Gastrocnemius medialis (tissue), 4 donors: ENCODE results near the gene CTNNB1. TPM values are rescaled to one million over a fixed set of nuclear protein-coding genes. Genes with fewer than 3 reads are reported as not detected.

Experiments
- ATAC-seq, 2 donors: fragments of 150-250 bp; one replicate each; pipeline ENCODE4 v1.9.1; 2016
- DNase-seq, 2 donors: peaks; one replicate each; pipeline ENCODE4 v3.0.0-alpha.2; 2019
- H3K27ac ChIP-seq, 4 donors: fragments of 200-600 bp; sonication (generic); 1 replicate in 1 of 4; 2 replicates in 3 of 4; pipeline ENCODE4 v1.5.1; 2016 to 2018; ENCODE audit warnings: mild to moderate bottlenecking in 2 of 4, moderate library complexity in 1 of 4
- H3K27me3 ChIP-seq, 3 donors: fragments of 200-600 bp; sonication (generic) in 2 of 3; 1 replicate in 1 of 3; 2 replicates in 2 of 3; pipeline versions ENCODE4 v1.5.1 to v1.6.0; 2016 to 2019; ENCODE audit warnings: mild to moderate bottlenecking in 1 of 3, moderate library complexity in 1 of 3
- H3K36me3 ChIP-seq, 2 donors: fragments of 200-600 bp; sonication (generic) in 1 of 2; one replicate each; pipeline ENCODE4 v1.5.1; 2017 to 2018
- H3K4me1 ChIP-seq, 2 donors: fragments of 200-600 bp; sonication (generic) in 1 of 2; one replicate each; pipeline ENCODE4 v1.5.1; 2016 to 2017; ENCODE audit warnings: mild to moderate bottlenecking in 2 of 2
- H3K4me3 ChIP-seq, 4 donors: fragments of 200-600 bp; sonication (generic) in 3 of 4; 1 replicate in 1 of 4; 2 replicates in 3 of 4; pipeline ENCODE4 v1.5.1; 2016 to 2019; ENCODE audit warnings: mild to moderate bottlenecking in 2 of 4
- H3K9me3 ChIP-seq, 3 donors: fragments of 200-600 bp; sonication (generic) in 2 of 3; 1 replicate in 1 of 3; 2 replicates in 2 of 3; pipeline ENCODE4 v1.5.1; 2016 to 2019
- POLR2A ChIP-seq, 2 donors: fragments of 450-650 bp; IDR thresholded peaks; one replicate each; pipeline ENCODE4 v1.6.1; 2017; ENCODE audit warnings: antibody characterized with exemption in 2 of 2, mild to moderate bottlenecking in 2 of 2, moderate library complexity in 2 of 2
- in situ Hi-C, 4 donors: fragments of 200-750 bp; cut with MboI; loops; one replicate each; pipeline versions ENCODE4 v1.15.0 to v1.8.0; 2017; ENCODE audit warnings: low sequenced_read_pairs in 4 of 4
- intact Hi-C: fragments of 100-400 bp; cut with DNase I; formaldehyde crosslinking; loops from one replicate; pipeline ENCODE4 v1.15.1; 2023; ENCODE audit warnings: low total_unique reads
- total RNA-seq, 4 donors: library from RNA; depleted of rRNA; stranded (reverse); fragments of >200 nt; gene quantifications; one replicate each; pipeline versions ENCODE4 v1.1.0 to v1.2.3, GENCODE V29; 2016
- TF ChIP-seq, protein P1 (sequence below), 5 experiments: fragments of 450-650 bp in 3 of 5; fragments of 200-600 bp in 2 of 5; sonication (generic) in 2 of 5; IDR thresholded peaks in 4 of 5; conservative IDR thresholded peaks in 1 of 5; 1 replicate in 4 of 5; 2 replicates in 1 of 5; pipeline ENCODE4 v1.5.1; 2016 to 2019; ENCODE audit warnings: antibody characterized with exemption in 5 of 5, mild to moderate bottlenecking in 3 of 5, moderate library complexity in 3 of 5

Gene CTNNB1
- total RNA-seq, 4 donors from 2014 or later, result 114 to 157 (median 150) TPM

DNA sequence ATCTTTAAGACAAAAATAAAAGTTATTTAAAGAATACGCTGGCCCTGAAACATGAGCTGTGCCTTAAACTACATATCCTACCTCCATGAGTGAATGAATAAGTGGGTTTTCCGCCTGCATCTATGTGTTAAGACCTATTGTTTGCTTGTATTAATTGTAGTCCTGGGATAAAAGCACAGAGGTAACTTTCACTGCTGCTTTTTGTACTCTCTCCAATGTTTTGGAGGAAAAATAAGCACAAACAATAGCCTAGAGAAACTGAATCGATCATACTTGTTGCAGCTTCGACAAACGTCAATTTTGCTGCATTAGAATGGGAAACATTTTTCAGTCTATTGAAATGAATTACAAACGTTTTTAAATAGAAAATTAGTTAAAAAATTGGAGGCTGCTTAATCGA lies 1.3 kb upstream of the CTNNB1 start:
- intact Hi-C loops, result loop anchor here (2.0 to 10.0 kb wide), 3 partner anchors 613 to 765 kb away; partner anchors contain the start of genes RPL14 and ULK4
- Histone ChIP-seq H3K36me3 (no peaks in the 10 kb centered on the region), H3K27ac (peak overlapping the region in 3 of 4 donors; percentile 97 to 99 (median 99)), H3K27me3 (no peaks in the 10 kb centered on the region), H3K4me1 (peaks cover 14 to 28% of the 10 kb centered on the region in 2 donors), H3K4me3 (peak overlapping the region in 2 of 4 donors; percentile 97), H3K9me3 (no peaks in the 10 kb centered on the region)
- DNase-seq (no peak), ATAC-seq (no peak)
- TF ChIP-seq, protein P1, sequence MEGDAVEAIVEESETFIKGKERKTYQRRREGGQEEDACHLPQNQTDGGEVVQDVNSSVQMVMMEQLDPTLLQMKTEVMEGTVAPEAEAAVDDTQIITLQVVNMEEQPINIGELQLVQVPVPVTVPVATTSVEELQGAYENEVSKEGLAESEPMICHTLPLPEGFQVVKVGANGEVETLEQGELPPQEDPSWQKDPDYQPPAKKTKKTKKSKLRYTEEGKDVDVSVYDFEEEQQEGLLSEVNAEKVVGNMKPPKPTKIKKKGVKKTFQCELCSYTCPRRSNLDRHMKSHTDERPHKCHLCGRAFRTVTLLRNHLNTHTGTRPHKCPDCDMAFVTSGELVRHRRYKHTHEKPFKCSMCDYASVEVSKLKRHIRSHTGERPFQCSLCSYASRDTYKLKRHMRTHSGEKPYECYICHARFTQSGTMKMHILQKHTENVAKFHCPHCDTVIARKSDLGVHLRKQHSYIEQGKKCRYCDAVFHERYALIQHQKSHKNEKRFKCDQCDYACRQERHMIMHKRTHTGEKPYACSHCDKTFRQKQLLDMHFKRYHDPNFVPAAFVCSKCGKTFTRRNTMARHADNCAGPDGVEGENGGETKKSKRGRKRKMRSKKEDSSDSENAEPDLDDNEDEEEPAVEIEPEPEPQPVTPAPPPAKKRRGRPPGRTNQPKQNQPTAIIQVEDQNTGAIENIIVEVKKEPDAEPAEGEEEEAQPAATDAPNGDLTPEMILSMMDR (IDR thresholded peaks at IDR 0.05 in 4 of 5, conservative IDR thresholded peaks at IDR 0.05 in 1 of 5), result no peak
- TF ChIP-seq POLR2A (IDR thresholded peaks at IDR 0.05), result no peak
- in situ Hi-C loops, result loop anchor here in 1 of 4 donors (25.0 kb wide), 1 partner anchor 886 kb away; the partner anchor contains the start of gene EIF1B

- intact Hi-C loops (loop anchor here (2.0 to 10.0 kb wide), 3 partner anchors 614 to 764 kb away; partner anchors contain the start of genes RPL14 and ULK4), in situ Hi-C loops (loop anchor here in 1 of 4 donors (25.0 kb wide), 1 partner anchor 886 kb away; the partner anchor contains the start of gene EIF1B)
- ATAC-seq (peak in 1 of 2 donors; percentile 18), DNase-seq (peak; percentile 7 to 28)
- Histone ChIP-seq H3K27ac (peak overlapping the region; percentile 95 to 99 (median 98)), H3K9me3 (no peaks in the 10 kb centered on the region), H3K4me1 (peaks cover 19 to 32% of the 10 kb centered on the region in 2 donors), H3K36me3 (no peaks in the 10 kb centered on the region), H3K27me3 (no peaks in the 10 kb centered on the region), H3K4me3 (peak overlapping the region; percentile 89 to 97 (median 94))
- TF ChIP-seq, protein P1 (IDR thresholded peaks at IDR 0.05 in 4 of 5, conservative IDR thresholded peaks at IDR 0.05 in 1 of 5), result no peak
- TF ChIP-seq POLR2A (IDR thresholded peaks at IDR 0.05), result no peak
Observed at GRCh38 chr3:41198526-41198925, 779 bp upstream of the CTNNB1 start.

DNA sequence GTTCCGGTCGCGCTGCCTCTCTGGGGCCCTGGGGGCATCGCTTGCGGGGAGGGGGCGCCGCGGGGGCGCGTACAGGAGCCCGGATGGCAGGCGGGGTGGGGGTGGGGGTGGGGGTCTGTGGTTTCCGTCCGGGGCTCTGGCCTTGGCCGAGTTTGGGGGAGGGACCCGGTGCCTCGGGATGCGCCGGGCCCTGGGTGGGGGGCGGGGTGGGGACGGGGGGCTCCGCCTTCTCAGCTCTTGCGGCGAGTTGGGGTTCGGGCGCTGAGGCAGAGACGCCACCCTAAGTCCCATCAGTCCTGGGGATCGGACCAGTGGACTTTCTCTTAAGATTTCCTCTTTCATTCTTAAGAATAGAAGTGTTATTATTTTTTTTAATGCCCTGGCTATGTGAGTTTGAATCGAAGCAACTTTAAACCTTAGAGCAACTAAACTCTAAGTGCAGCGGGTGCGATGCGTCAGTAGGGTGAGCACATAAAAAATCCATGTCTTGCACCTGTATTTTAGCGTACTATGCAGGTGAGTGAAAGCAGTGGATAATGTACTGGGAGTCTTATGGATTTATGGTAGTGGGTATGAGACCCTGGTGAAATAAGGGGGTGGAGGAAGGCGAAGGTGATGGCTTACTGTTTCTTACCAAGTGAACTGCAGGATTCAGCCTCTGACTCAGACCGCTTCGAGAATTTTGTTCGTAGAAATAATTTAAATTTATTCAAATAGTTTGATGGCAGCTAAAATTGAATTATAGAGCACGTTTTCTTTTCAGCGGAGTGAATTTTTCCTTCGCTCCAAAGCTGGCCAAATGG lies 762 bp downstream of the CTNNB1 start:
- Histone ChIP-seq H3K4me3 (peak overlapping the region; percentile 89 to 97 (median 94)), H3K27ac (peak overlapping the region; percentile 95 to 99 (median 98)), H3K36me3 (no peaks in the 10 kb centered on the region), H3K27me3 (no peaks in the 10 kb centered on the region), H3K4me1 (peaks cover 34 to 47% of the 10 kb centered on the region in 2 donors), H3K9me3 (no peaks in the 10 kb centered on the region)
- ATAC-seq (peak; percentile 34 to 37), DNase-seq (peak; percentile 21 to 23)
- intact Hi-C loops (loop anchor here (2.0 to 10.0 kb wide), 5 partner anchors 478 to 893 kb away; partner anchors contain the start of genes EIF1B, RPL14 and ULK4), in situ Hi-C loops (loop anchor here in 3 of 4 donors (25.0 kb wide), 2 partner anchors 613 to 888 kb away; partner anchors contain the start of gene EIF1B (in 3 of the 3))
- no peak for TF ChIP-seq POLR2A (IDR thresholded peaks at IDR 0.05)

- ATAC-seq (no peak), DNase-seq (no peak)
- no peaks in the 10 kb centered on the region for H3K36me3 ChIP-seq
- intact Hi-C loops (loop anchor here (5.0 kb wide), 2 partner anchors 478 to 893 kb away; partner anchors contain the start of gene EIF1B), in situ Hi-C loops (loop anchor here in 3 of 4 donors (25.0 kb wide), 2 partner anchors 613 to 888 kb away; partner anchors contain the start of gene EIF1B (in 2 of the 3))
- H3K4me3 ChIP-seq, result peak overlapping the region; percentile 89 to 97 (median 94)
- H3K27me3 ChIP-seq, result no peaks in the 10 kb centered on the region
- no peaks in the 10 kb centered on the region for H3K9me3 ChIP-seq
- TF ChIP-seq POLR2A (IDR thresholded peaks at IDR 0.05), result peak in 1 of 2 donors; percentile 15
- TF ChIP-seq, protein P1 (IDR thresholded peaks at IDR 0.05 in 4 of 5, conservative IDR thresholded peaks at IDR 0.05 in 1 of 5), result no peak
- H3K4me1 ChIP-seq, result peaks cover 40 to 52% of the 10 kb centered on the region in 2 donors
- peak overlapping the region; percentile 95 to 99 (median 98) for H3K27ac ChIP-seq
Observed at GRCh38 chr3:41200669-41201021, 1.3 kb downstream of the CTNNB1 start.
